HCT116 (cell line): ENCODE data around the gene MEIOC. TPM values are rescaled to one million over a fixed set of nuclear protein-coding genes. Genes with fewer than 3 reads are reported as not detected.

Experiments
- ATAC-seq: fragments of 200-7000 bp; cut with Tn5 transposase; 2 replicates; pipeline ENCODE4 v1.9.1; 2020; ENCODE audit warnings: mild to moderate bottlenecking, moderate library complexity
- BruUV-seq: library from RNA; stranded (reverse); fragments of 400-500 nt; replicated peaks from 2 replicates; lab custom pipeline; 2021; lab: Mats Ljungman, UMichigan
- CTCF ChIA-PET: fragments of 300-600 bp; sonication (Branson Sonifier 250); formaldehyde crosslinking; loops from one replicate; lab custom pipeline; 2021; ENCODE audit warnings: antibody characterized with exemption; lab: Charles Lee
- POLR2A ChIA-PET: fragments of 300-600, 350-600 bp; sonication (Branson Sonifier 250); formaldehyde crosslinking; loops from one replicate; lab custom pipeline; 2021; ENCODE audit warnings: antibody characterized with exemption; lab: Charles Lee
- RAD21 ChIA-PET, 2 experiments: fragments of 300-600 bp; sonication (Branson Sonifier 250); formaldehyde crosslinking; loops; one replicate each; lab custom pipeline; 2023; ENCODE audit warnings: low total read pairs in 2 of 2; ENCODE audit not compliant: uncharacterized antibody in 2 of 2, unreplicated experiment in 2 of 2, low non-redundant PET in 1 of 2; lab: Charles Lee
- DNase-seq: peaks from one replicate; pipeline ENCODE4 v3.0.0-alpha.2; 2010; ENCODE audit warnings: low read depth, low spot score
- H2AFZ ChIP-seq: fragments of 200-600 bp; shearing (Covaris generic), sonication (generic); 2 replicates; pipeline ENCODE4 v1.6.1; 2017; ENCODE audit warnings: low read depth, mixed run types, mixed read lengths, antibody characterized with exemption, low read length; ENCODE audit not compliant: poor library complexity, severe bottlenecking
- H3K27ac ChIP-seq: 2 replicates; pipeline ENCODE4 v1.5.1; 2012; ENCODE audit warnings: low read depth, low read length
- H3K27me3 ChIP-seq: fragments of 200-600 bp; sonication (generic); 2 replicates; pipeline ENCODE4 v1.6.1; 2016; ENCODE audit warnings: mixed run types, low read length, mixed read lengths; ENCODE audit not compliant: insufficient read depth
- H3K36me3 ChIP-seq, 2 experiments: fragments of 200-500 bp in 1 of 2; fragments of 200-600 bp in 1 of 2; sonication (Bioruptor generic) in 1 of 2; sonication (generic) in 1 of 2; 2 replicates each; pipeline versions ENCODE4 v1.5.1 to v1.6.1; 2014 to 2016; ENCODE audit warnings: low read length in 2 of 2, inconsistent platforms in 1 of 2, mixed read lengths in 1 of 2, mixed run types in 1 of 2; ENCODE audit not compliant: insufficient read depth in 2 of 2, control insufficient read depth in 1 of 2
- H3K4me1 ChIP-seq, 2 experiments: fragments of 200-600 bp in 1 of 2; sonication (generic) in 1 of 2; 2 replicates each; pipeline versions ENCODE4 v1.5.1 to v1.6.1; 2012 to 2017; ENCODE audit warnings: low read length in 2 of 2, inconsistent platforms in 1 of 2, mild to moderate bottlenecking in 1 of 2, mixed read lengths in 1 of 2, mixed run types in 1 of 2, moderate library complexity in 1 of 2; ENCODE audit not compliant: insufficient read depth in 2 of 2, control insufficient read depth in 1 of 2
- H3K4me2 ChIP-seq: fragments of 200-600 bp; sonication (generic); 2 replicates; pipeline ENCODE4 v1.6.1; 2017; ENCODE audit warnings: mixed run types, low read length, mixed read lengths
- H3K4me3 ChIP-seq, 2 experiments: fragments of 200-600 bp in 1 of 2; sonication (generic) in 1 of 2; replicated peaks in 1 of 2; 2 replicates each; pipeline ENCODE4 v1.5.1; 2011 to 2016; ENCODE audit warnings: low read length in 2 of 2, control low read depth in 1 of 2, low read depth in 1 of 2, mild to moderate bottlenecking in 1 of 2, mixed read lengths in 1 of 2, mixed run types in 1 of 2
- H3K79me2 ChIP-seq: fragments of 200-600 bp; sonication (generic); 2 replicates; pipeline ENCODE4 v1.6.1; 2017; ENCODE audit warnings: mild to moderate bottlenecking, mixed run types, low read length, moderate library complexity, mixed read lengths; ENCODE audit not compliant: insufficient read depth
- H3K9ac ChIP-seq: fragments of 200-600 bp; sonication (generic); 2 replicates; pipeline ENCODE4 v1.6.1; 2016; ENCODE audit warnings: low read length, mixed read lengths
- H3K9me2 ChIP-seq: fragments of 200-600 bp; sonication (generic), shearing (Covaris generic); 2 replicates; pipeline ENCODE4 v1.6.1; 2017; ENCODE audit warnings: mixed run types, mild to moderate bottlenecking, moderate library complexity; ENCODE audit not compliant: insufficient read depth
- H3K9me3 ChIP-seq, 2 experiments: fragments of 200-500 bp in 1 of 2; fragments of 200-600 bp in 1 of 2; sonication (Bioruptor generic) in 1 of 2; sonication (generic) in 1 of 2; 2 replicates each; pipeline ENCODE4 v1.6.1; 2014 to 2017; ENCODE audit warnings: low read length in 2 of 2, mixed read lengths in 2 of 2, inconsistent platforms in 1 of 2, low read depth in 1 of 2, mild to moderate bottlenecking in 1 of 2, mixed run types in 1 of 2, moderate library complexity in 1 of 2; ENCODE audit not compliant: control insufficient read depth in 1 of 2, insufficient read depth in 1 of 2
- H4K20me1 ChIP-seq: fragments of 200-600 bp; sonication (generic), shearing (Covaris generic); 2 replicates; pipeline ENCODE4 v1.6.1; 2017; ENCODE audit warnings: mixed run types, mild to moderate bottlenecking, moderate library complexity; ENCODE audit not compliant: insufficient read depth
- CBX3 ChIP-seq: IDR thresholded peaks from 2 replicates; pipeline ENCODE4 v1.6.1; 2012; ENCODE audit warnings: low read depth
- CEBPB ChIP-seq: IDR thresholded peaks from 2 replicates; pipeline ENCODE4 v1.6.1; 2012; ENCODE audit warnings: low read depth
- CTCF ChIP-seq, 3 experiments: fragments of 200-600 bp in 1 of 3; sonication (generic) in 1 of 3; IDR thresholded peaks in 2 of 3; conservative IDR thresholded peaks in 1 of 3; 2 replicates each; pipeline ENCODE4 v1.5.1; 2012 to 2017; ENCODE audit warnings: low read depth in 2 of 3, low read length in 2 of 3, antibody characterized with exemption in 1 of 3, borderline replicate concordance in 1 of 3, control low read depth in 1 of 3, mild to moderate bottlenecking in 1 of 3, mixed read lengths in 1 of 3, mixed run types in 1 of 3, moderate library complexity in 1 of 3; ENCODE audit not compliant: insufficient read depth in 1 of 3
- EGR1 ChIP-seq: IDR thresholded peaks from 2 replicates; pipeline ENCODE4 v1.6.1; 2012; ENCODE audit warnings: low read depth
- ELF1 ChIP-seq: IDR thresholded peaks from 2 replicates; pipeline ENCODE4 v1.6.1; 2012; ENCODE audit warnings: low read depth, borderline replicate concordance
- EZH2 ChIP-seq: fragments of 200-600 bp; sonication (generic); IDR thresholded peaks from 2 replicates; pipeline ENCODE4 v1.6.1; 2017; ENCODE audit warnings: antibody characterized with exemption, mixed run types
- EZH2phosphoT487 ChIP-seq: fragments of 200-600 bp; IDR thresholded peaks from 2 replicates; pipeline ENCODE4 v1.6.1; 2018; ENCODE audit warnings: antibody characterized with exemption, borderline replicate concordance
- FOSL1 ChIP-seq: IDR thresholded peaks from 2 replicates; pipeline ENCODE4 v1.6.1; 2012; ENCODE audit warnings: low read depth
- MAX ChIP-seq: IDR thresholded peaks from 2 replicates; pipeline ENCODE4 v1.6.1; 2012
- POLR2A ChIP-seq: IDR thresholded peaks from 2 replicates; pipeline ENCODE4 v1.7.0; 2011; ENCODE audit warnings: borderline replicate concordance; ENCODE audit not compliant: insufficient read depth, insufficient read length; ENCODE audit errors: extremely low read depth
- RAD21 ChIP-seq: IDR thresholded peaks from 2 replicates; pipeline ENCODE4 v1.6.1; 2012; ENCODE audit warnings: low read depth, mild to moderate bottlenecking
- REST ChIP-seq: IDR thresholded peaks from 2 replicates; pipeline ENCODE4 v1.6.1; 2012; ENCODE audit warnings: low read depth
- SIN3A ChIP-seq: IDR thresholded peaks from 2 replicates; pipeline ENCODE4 v1.6.1; 2012; ENCODE audit warnings: low read depth
- SP1 ChIP-seq: IDR thresholded peaks from 2 replicates; pipeline ENCODE4 v1.6.1; 2012; ENCODE audit warnings: low read depth
- SRF ChIP-seq: IDR thresholded peaks from 2 replicates; pipeline ENCODE4 v1.6.1; 2012; ENCODE audit warnings: low read depth
- TCF7L2 ChIP-seq: IDR thresholded peaks from 2 replicates; pipeline ENCODE4 v1.7.0; 2011; ENCODE audit warnings: borderline replicate concordance, inconsistent platforms; ENCODE audit not compliant: insufficient read depth, insufficient read length; ENCODE audit errors: extremely low read depth
- YY1 ChIP-seq: IDR thresholded peaks from 2 replicates; pipeline ENCODE4 v1.6.1; 2011; ENCODE audit warnings: low read length, low read depth, moderate library complexity, mild to moderate bottlenecking; ENCODE audit not compliant: insufficient replicate concordance; ENCODE audit errors: extremely low read depth
- ZBTB33 ChIP-seq: IDR thresholded peaks from 2 replicates; pipeline ENCODE4 v1.6.1; 2011; ENCODE audit warnings: mild to moderate bottlenecking, low read length, moderate library complexity; ENCODE audit not compliant: insufficient replicate concordance; ENCODE audit errors: extremely low read depth
- ZFX ChIP-seq: fragments of 450-650 bp; IDR thresholded peaks from 2 replicates; pipeline ENCODE4 v1.6.1; 2017
- intact Hi-C: fragments of 100-400 bp; cut with micrococcal nuclease; formaldehyde crosslinking; loops from 2 replicates; pipeline ENCODE4 v1.10.0; 2022
- total RNA-seq: library from RNA; stranded (reverse); gene quantifications from one replicate; pipeline ENCODE4 v1.2.1, GENCODE V29; 2021; ENCODE audit not compliant: unreplicated experiment

The MEIOC gene
- total RNA-seq, 1 experiment from 2014 or later, result not detected

GRCh38 chr17:44689477-44690217, 33.4 kb downstream of the MEIOC start, which contains the start of gene CCDC43:
Gene CCDC43, minus strand, starts transcription at chr17:44689776. Its CDS starts 23 bp downstream, at chr17:44689753.
- Histone ChIP-seq H3K4me2 (peak within 1 kb of the TSS; percentile 99), H3K4me3 (peak within 1 kb of the TSS; percentile 98), H3K79me2 (peaks cover 37% of the 10 kb centered on the region), H3K4me1 (peaks cover 13 to 30% of the 10 kb centered on the region in 2 experiments), H3K9me3 (no peaks in the 10 kb centered on the region), H3K36me3 (0 out of 4 replicates have a peak, but pooled peaks cover 0 to 2% of the 10 kb centered on the region in 2 experiments), H3K27ac (peak within 1 kb of the TSS; percentile 69), H3K9ac (peak within 1 kb of the TSS; percentile 93), H3K27me3 (no peaks in the 10 kb centered on the region), H2AFZ (peak within 1 kb of the TSS; percentile 7), H3K9me2 (no peaks in the 10 kb centered on the region), H4K20me1 (no peaks in the 10 kb centered on the region)
- ChIA-PET RAD21 (no interaction called here), CTCF (interaction anchor here (0.6 to 2.3 kb wide), 4 partner anchors 17 to 156 kb away, joined by 3 to 7 read pairs (median 5); no protein-coding TSS in a partner anchor), POLR2A (interaction anchor here (1.9 kb wide), 1 partner anchor 160 kb away, joined by 5 read pairs; no protein-coding TSS in a partner anchor)
- DNase-seq (peak; percentile 90), ATAC-seq (peak; percentile 93)
- BruUV-seq, result no TSS peak
- intact Hi-C loops, result no loop called here
- TF ChIP-seq SP1 (peak; percentile 17; the same call in 1 of the 2 replicates), REST (no peak), CEBPB (no peak), MAX (peak; percentile 85), CTCF (IDR thresholded peaks at IDR 0.05 in 2 of 3, conservative IDR thresholded peaks at IDR 0.05 in 1 of 3; ENCODE audit: borderline replicate concordance in 1 of 3, insufficient read depth in 1 of 3, low read depth in 2 of 3, low read length in 2 of 3) (no peak), EGR1 (no peak), SIN3A (peak; percentile 67; the same call in 1 of the 2 replicates), YY1 (peak; percentile 98), FOSL1 (no peak), TCF7L2 (peak; percentile 71), ZFX (peak; percentile 31; the same call in 1 of the 2 replicates), RAD21 (no peak), SRF (no peak), POLR2A (peak; percentile 87), ELF1 (no peak), ZBTB33 (no peak), EZH2phosphoT487 (no peak), CBX3 (0 out of 2 replicates have a peak, but pooled peaks have one; percentile 70), EZH2 (no peak)
